HCT116 (cell line): ENCODE data around the gene ANKRD18A. TPM values are rescaled to one million over a fixed set of nuclear protein-coding genes. Genes with fewer than 3 reads are reported as not detected.

ENCODE experiments used
- ATAC-seq: fragments of 200-7000 bp; cut with Tn5 transposase; 2 replicates; pipeline ENCODE4 v1.9.1; 2020; ENCODE audit warnings: mild to moderate bottlenecking, moderate library complexity
- BruUV-seq: library from RNA; stranded (reverse); fragments of 400-500 nt; replicated peaks from 2 replicates; lab custom pipeline; 2021; lab: Mats Ljungman, UMichigan
- CTCF ChIA-PET: fragments of 300-600 bp; sonication (Branson Sonifier 250); formaldehyde crosslinking; loops from one replicate; lab custom pipeline; 2021; ENCODE audit warnings: antibody characterized with exemption; lab: Charles Lee
- POLR2A ChIA-PET: fragments of 300-600, 350-600 bp; sonication (Branson Sonifier 250); formaldehyde crosslinking; loops from one replicate; lab custom pipeline; 2021; ENCODE audit warnings: antibody characterized with exemption; lab: Charles Lee
- RAD21 ChIA-PET, 2 experiments: fragments of 300-600 bp; sonication (Branson Sonifier 250); formaldehyde crosslinking; loops; one replicate each; lab custom pipeline; 2023; ENCODE audit warnings: low total read pairs in 2 of 2; ENCODE audit not compliant: uncharacterized antibody in 2 of 2, unreplicated experiment in 2 of 2, low non-redundant PET in 1 of 2; lab: Charles Lee
- DNase-seq: peaks from one replicate; pipeline ENCODE4 v3.0.0-alpha.2; 2010; ENCODE audit warnings: low read depth, low spot score
- H2AFZ ChIP-seq: fragments of 200-600 bp; shearing (Covaris generic), sonication (generic); 2 replicates; pipeline ENCODE4 v1.6.1; 2017; ENCODE audit warnings: low read depth, mixed run types, mixed read lengths, antibody characterized with exemption, low read length; ENCODE audit not compliant: poor library complexity, severe bottlenecking
- H3K27ac ChIP-seq: 2 replicates; pipeline ENCODE4 v1.5.1; 2012; ENCODE audit warnings: low read depth, low read length
- H3K27me3 ChIP-seq: fragments of 200-600 bp; sonication (generic); 2 replicates; pipeline ENCODE4 v1.6.1; 2016; ENCODE audit warnings: mixed run types, low read length, mixed read lengths; ENCODE audit not compliant: insufficient read depth
- H3K36me3 ChIP-seq, 2 experiments: fragments of 200-500 bp in 1 of 2; fragments of 200-600 bp in 1 of 2; sonication (Bioruptor generic) in 1 of 2; sonication (generic) in 1 of 2; 2 replicates each; pipeline versions ENCODE4 v1.5.1 to v1.6.1; 2014 to 2016; ENCODE audit warnings: low read length in 2 of 2, inconsistent platforms in 1 of 2, mixed read lengths in 1 of 2, mixed run types in 1 of 2; ENCODE audit not compliant: insufficient read depth in 2 of 2, control insufficient read depth in 1 of 2
- H3K4me1 ChIP-seq, 2 experiments: fragments of 200-600 bp in 1 of 2; sonication (generic) in 1 of 2; 2 replicates each; pipeline versions ENCODE4 v1.5.1 to v1.6.1; 2012 to 2017; ENCODE audit warnings: low read length in 2 of 2, inconsistent platforms in 1 of 2, mild to moderate bottlenecking in 1 of 2, mixed read lengths in 1 of 2, mixed run types in 1 of 2, moderate library complexity in 1 of 2; ENCODE audit not compliant: insufficient read depth in 2 of 2, control insufficient read depth in 1 of 2
- H3K4me2 ChIP-seq: fragments of 200-600 bp; sonication (generic); 2 replicates; pipeline ENCODE4 v1.6.1; 2017; ENCODE audit warnings: mixed run types, low read length, mixed read lengths
- H3K4me3 ChIP-seq, 2 experiments: fragments of 200-600 bp in 1 of 2; sonication (generic) in 1 of 2; replicated peaks in 1 of 2; 2 replicates each; pipeline ENCODE4 v1.5.1; 2011 to 2016; ENCODE audit warnings: low read length in 2 of 2, control low read depth in 1 of 2, low read depth in 1 of 2, mild to moderate bottlenecking in 1 of 2, mixed read lengths in 1 of 2, mixed run types in 1 of 2
- H3K79me2 ChIP-seq: fragments of 200-600 bp; sonication (generic); 2 replicates; pipeline ENCODE4 v1.6.1; 2017; ENCODE audit warnings: mild to moderate bottlenecking, mixed run types, low read length, moderate library complexity, mixed read lengths; ENCODE audit not compliant: insufficient read depth
- H3K9ac ChIP-seq: fragments of 200-600 bp; sonication (generic); 2 replicates; pipeline ENCODE4 v1.6.1; 2016; ENCODE audit warnings: low read length, mixed read lengths
- H3K9me2 ChIP-seq: fragments of 200-600 bp; sonication (generic), shearing (Covaris generic); 2 replicates; pipeline ENCODE4 v1.6.1; 2017; ENCODE audit warnings: mixed run types, mild to moderate bottlenecking, moderate library complexity; ENCODE audit not compliant: insufficient read depth
- H3K9me3 ChIP-seq, 2 experiments: fragments of 200-500 bp in 1 of 2; fragments of 200-600 bp in 1 of 2; sonication (Bioruptor generic) in 1 of 2; sonication (generic) in 1 of 2; 2 replicates each; pipeline ENCODE4 v1.6.1; 2014 to 2017; ENCODE audit warnings: low read length in 2 of 2, mixed read lengths in 2 of 2, inconsistent platforms in 1 of 2, low read depth in 1 of 2, mild to moderate bottlenecking in 1 of 2, mixed run types in 1 of 2, moderate library complexity in 1 of 2; ENCODE audit not compliant: control insufficient read depth in 1 of 2, insufficient read depth in 1 of 2
- H4K20me1 ChIP-seq: fragments of 200-600 bp; sonication (generic), shearing (Covaris generic); 2 replicates; pipeline ENCODE4 v1.6.1; 2017; ENCODE audit warnings: mixed run types, mild to moderate bottlenecking, moderate library complexity; ENCODE audit not compliant: insufficient read depth
- ATF3 ChIP-seq: IDR thresholded peaks from 2 replicates; pipeline ENCODE4 v1.6.1; 2012
- CBX3 ChIP-seq: IDR thresholded peaks from 2 replicates; pipeline ENCODE4 v1.6.1; 2012; ENCODE audit warnings: low read depth
- ELF1 ChIP-seq: IDR thresholded peaks from 2 replicates; pipeline ENCODE4 v1.6.1; 2012; ENCODE audit warnings: low read depth, borderline replicate concordance
- FOSL1 ChIP-seq: IDR thresholded peaks from 2 replicates; pipeline ENCODE4 v1.6.1; 2012; ENCODE audit warnings: low read depth
- MAX ChIP-seq: IDR thresholded peaks from 2 replicates; pipeline ENCODE4 v1.6.1; 2012
- RAD21 ChIP-seq: IDR thresholded peaks from 2 replicates; pipeline ENCODE4 v1.6.1; 2012; ENCODE audit warnings: low read depth, mild to moderate bottlenecking
- TCF7L2 ChIP-seq: IDR thresholded peaks from 2 replicates; pipeline ENCODE4 v1.7.0; 2011; ENCODE audit warnings: borderline replicate concordance, inconsistent platforms; ENCODE audit not compliant: insufficient read depth, insufficient read length; ENCODE audit errors: extremely low read depth
- ZFX ChIP-seq: fragments of 450-650 bp; IDR thresholded peaks from 2 replicates; pipeline ENCODE4 v1.6.1; 2017
- ZNF274 ChIP-seq: fragments of 200-500 bp; sonication (Bioruptor generic); IDR thresholded peaks from 2 replicates; pipeline ENCODE4 v1.6.1; 2014; ENCODE audit warnings: mild to moderate bottlenecking, low read depth, low read length, inconsistent platforms
- intact Hi-C: fragments of 100-400 bp; cut with micrococcal nuclease; formaldehyde crosslinking; loops from 2 replicates; pipeline ENCODE4 v1.10.0; 2022
- total RNA-seq: library from RNA; stranded (reverse); gene quantifications from one replicate; pipeline ENCODE4 v1.2.1, GENCODE V29; 2021; ENCODE audit not compliant: unreplicated experiment

ANKRD18A gene
- total RNA-seq, 1 experiment from 2014 or later, result 24.2 TPM

- no peak overlapping the region for H3K4me3 ChIP-seq
- no peaks in the 10 kb centered on the region for H3K9me2 ChIP-seq
- TF ChIP-seq RAD21 (no peak), FOSL1 (no peak), TCF7L2 (no peak), ZNF274 (no peak), MAX (no peak), ELF1 (no peak), ZFX (no peak)
- no peaks in the 10 kb centered on the region for H3K27me3 ChIP-seq
- ChIA-PET POLR2A (no interaction called here), CTCF (no interaction called here), RAD21 (no interaction called here)
- no peaks in the 10 kb centered on the region for H3K9me3 ChIP-seq
- H4K20me1 ChIP-seq, result no peaks in the 10 kb centered on the region
- intact Hi-C loops, result no loop called here
- H3K27ac ChIP-seq, result no peak overlapping the region
- no peaks in the 10 kb centered on the region for H3K79me2 ChIP-seq
- no TSS peak for BruUV-seq
- H3K4me2 ChIP-seq, result no peak overlapping the region
- no peak overlapping the region for H3K9ac ChIP-seq
- no peaks in the 10 kb centered on the region for H3K36me3 ChIP-seq
- H3K4me1 ChIP-seq, result no peaks in the 10 kb centered on the region
- ATAC-seq, result no peak
- no peak for DNase-seq
- H2AFZ ChIP-seq, result no peak overlapping the region
Measured at GRCh38 chr9:38523121-38523520, 97.3 kb downstream of the ANKRD18A start.

- ChIA-PET CTCF (no interaction called here), POLR2A (no interaction called here), RAD21 (no interaction called here)
- Histone ChIP-seq H3K9me3 (no peaks in the 10 kb centered on the region), H4K20me1 (no peaks in the 10 kb centered on the region), H3K9ac (no peak overlapping the region), H3K9me2 (no peaks in the 10 kb centered on the region), H3K27me3 (no peaks in the 10 kb centered on the region), H3K4me3 (no peak overlapping the region), H3K4me2 (no peak overlapping the region), H3K79me2 (no peaks in the 10 kb centered on the region), H3K27ac (no peak overlapping the region), H2AFZ (no peak overlapping the region), H3K4me1 (peaks cover under 1 to 3% of the 10 kb centered on the region in 2 experiments; a peak in 2 of 4 replicates), H3K36me3 (no peaks in the 10 kb centered on the region)
- DNase-seq (no peak), ATAC-seq (no peak)
- TF ChIP-seq TCF7L2 (no peak), CBX3 (no peak), ATF3 (no peak), FOSL1 (no peak)
- no TSS peak for BruUV-seq
- intact Hi-C loops, result no loop called here
Measured at GRCh38 chr9:38521762-38522161, 98.6 kb downstream of the ANKRD18A start.

Other genes starting within 250 kb of the ANKRD18A start
- 46.6 TPM for gene ALDH1B1, start 227.9 kb downstream of the ANKRD18A start, total RNA-seq
- not detected for gene IGFBPL1, start 196.1 kb downstream of the ANKRD18A start, total RNA-seq
- gene FAM240B, start 99.5 kb upstream of the ANKRD18A start, total RNA-seq, result not detected